GM06990 (cell line): Measurements from ENCODE around the gene NEK6.

ENCODE experiments used
- DNase-seq: peaks from one replicate; pipeline ENCODE4 v3.0.0-alpha.2; 2011; ENCODE audit not compliant: insufficient read length; ENCODE audit errors: extremely low read depth
- H3K27me3 ChIP-seq: replicated peaks from 2 replicates; pipeline ENCODE4 v1.6.0; 2011; ENCODE audit warnings: low read length; ENCODE audit not compliant: control insufficient read depth, insufficient read depth
- H3K36me3 ChIP-seq: 2 replicates; pipeline ENCODE4 v1.5.1; 2011; ENCODE audit warnings: low read length; ENCODE audit not compliant: control insufficient read depth, insufficient read depth
- H3K4me3 ChIP-seq: replicated peaks from 2 replicates; pipeline ENCODE4 v1.5.1; 2011; ENCODE audit warnings: low read depth, mild to moderate bottlenecking, control low read depth, low read length
- TF ChIP-seq, protein P1 (sequence below): IDR thresholded peaks from 2 replicates; pipeline ENCODE4 v1.5.1; 2011; ENCODE audit warnings: low read length, control low read depth, mild to moderate bottlenecking, inconsistent platforms; ENCODE audit not compliant: insufficient read depth, poor library complexity, severe bottlenecking

The NEK6 gene

DNA sequence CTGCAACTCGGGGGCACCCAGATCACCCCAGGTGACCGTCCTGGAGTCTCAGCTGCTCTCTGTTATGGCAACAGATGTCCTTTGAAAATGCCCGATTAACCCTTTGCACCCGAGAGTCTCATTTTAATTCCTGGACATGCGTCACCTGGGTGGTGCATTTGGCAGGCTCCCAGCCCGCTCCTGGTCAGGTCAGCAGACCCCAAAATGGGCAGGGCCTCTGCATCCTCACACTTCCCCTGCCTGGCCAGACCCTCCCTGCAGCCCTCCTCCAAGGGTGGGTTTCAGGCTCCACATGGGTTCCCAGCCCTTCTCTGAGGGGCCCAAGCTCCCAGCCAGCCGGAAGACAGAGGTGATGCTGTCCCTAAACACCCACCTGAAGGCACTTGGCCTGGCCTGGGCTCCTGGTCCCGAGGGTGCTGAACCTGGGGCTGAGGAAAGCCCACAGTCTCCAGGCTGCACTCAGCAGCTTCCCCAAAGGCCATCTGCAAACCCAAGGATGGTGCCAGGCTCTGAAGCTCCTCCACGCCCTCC is 88.1 kb downstream of the NEK6 start:
- Histone ChIP-seq H3K27me3 (no peaks in the 10 kb centered on the region), H3K4me3 (no peak overlapping the region), H3K36me3 (peaks cover 80% of the 10 kb centered on the region)
- TF ChIP-seq, protein P1, sequence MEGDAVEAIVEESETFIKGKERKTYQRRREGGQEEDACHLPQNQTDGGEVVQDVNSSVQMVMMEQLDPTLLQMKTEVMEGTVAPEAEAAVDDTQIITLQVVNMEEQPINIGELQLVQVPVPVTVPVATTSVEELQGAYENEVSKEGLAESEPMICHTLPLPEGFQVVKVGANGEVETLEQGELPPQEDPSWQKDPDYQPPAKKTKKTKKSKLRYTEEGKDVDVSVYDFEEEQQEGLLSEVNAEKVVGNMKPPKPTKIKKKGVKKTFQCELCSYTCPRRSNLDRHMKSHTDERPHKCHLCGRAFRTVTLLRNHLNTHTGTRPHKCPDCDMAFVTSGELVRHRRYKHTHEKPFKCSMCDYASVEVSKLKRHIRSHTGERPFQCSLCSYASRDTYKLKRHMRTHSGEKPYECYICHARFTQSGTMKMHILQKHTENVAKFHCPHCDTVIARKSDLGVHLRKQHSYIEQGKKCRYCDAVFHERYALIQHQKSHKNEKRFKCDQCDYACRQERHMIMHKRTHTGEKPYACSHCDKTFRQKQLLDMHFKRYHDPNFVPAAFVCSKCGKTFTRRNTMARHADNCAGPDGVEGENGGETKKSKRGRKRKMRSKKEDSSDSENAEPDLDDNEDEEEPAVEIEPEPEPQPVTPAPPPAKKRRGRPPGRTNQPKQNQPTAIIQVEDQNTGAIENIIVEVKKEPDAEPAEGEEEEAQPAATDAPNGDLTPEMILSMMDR, result no peak
- peak; percentile 18 for DNase-seq

DNA sequence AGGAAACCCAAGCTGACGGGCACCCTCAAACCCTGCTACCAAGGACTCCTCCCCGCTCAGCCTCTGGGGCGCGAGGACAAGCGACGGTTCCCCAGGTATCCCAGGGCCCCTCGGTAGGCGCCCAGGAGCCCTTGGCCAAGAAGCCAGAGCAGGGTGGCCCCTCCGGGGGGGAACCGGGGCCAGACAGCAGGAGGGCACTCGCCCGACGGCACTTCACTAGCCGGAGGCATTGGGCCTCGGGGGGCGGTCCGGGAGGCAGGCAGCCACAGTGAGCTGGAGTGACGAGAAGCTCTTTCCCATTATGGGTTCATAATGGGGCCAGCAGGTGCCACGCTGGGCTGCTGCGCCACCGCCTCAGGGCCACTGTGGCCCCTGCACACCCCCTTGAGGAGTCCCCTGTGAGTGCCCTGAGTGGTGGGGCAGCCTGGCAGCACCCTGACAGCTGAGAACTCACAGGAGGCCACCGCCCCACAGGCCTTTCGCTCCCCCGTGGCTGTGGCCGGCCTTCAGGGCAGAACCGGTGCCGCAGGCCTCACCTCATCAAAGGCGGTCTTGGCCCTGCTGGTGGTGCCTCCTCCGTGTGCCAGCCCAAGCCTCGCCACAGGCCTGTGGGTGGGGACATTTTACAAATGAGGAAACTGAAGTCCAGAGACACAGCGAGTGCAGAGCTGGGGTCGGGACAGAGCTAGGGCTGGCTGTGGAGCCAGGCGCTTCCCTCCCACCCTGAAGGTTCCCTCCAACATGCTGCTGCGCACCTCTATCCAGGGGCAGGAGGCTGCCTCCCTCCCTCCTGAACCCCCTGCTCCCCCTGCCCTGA is 88.8 kb downstream of the NEK6 start:
- H3K27me3 ChIP-seq, result no peaks in the 10 kb centered on the region
- H3K4me3 ChIP-seq, result no peak overlapping the region
- TF ChIP-seq, protein P1, result no peak
- peaks cover 81% of the 10 kb centered on the region for H3K36me3 ChIP-seq
- peak; percentile 25 for DNase-seq

DNA sequence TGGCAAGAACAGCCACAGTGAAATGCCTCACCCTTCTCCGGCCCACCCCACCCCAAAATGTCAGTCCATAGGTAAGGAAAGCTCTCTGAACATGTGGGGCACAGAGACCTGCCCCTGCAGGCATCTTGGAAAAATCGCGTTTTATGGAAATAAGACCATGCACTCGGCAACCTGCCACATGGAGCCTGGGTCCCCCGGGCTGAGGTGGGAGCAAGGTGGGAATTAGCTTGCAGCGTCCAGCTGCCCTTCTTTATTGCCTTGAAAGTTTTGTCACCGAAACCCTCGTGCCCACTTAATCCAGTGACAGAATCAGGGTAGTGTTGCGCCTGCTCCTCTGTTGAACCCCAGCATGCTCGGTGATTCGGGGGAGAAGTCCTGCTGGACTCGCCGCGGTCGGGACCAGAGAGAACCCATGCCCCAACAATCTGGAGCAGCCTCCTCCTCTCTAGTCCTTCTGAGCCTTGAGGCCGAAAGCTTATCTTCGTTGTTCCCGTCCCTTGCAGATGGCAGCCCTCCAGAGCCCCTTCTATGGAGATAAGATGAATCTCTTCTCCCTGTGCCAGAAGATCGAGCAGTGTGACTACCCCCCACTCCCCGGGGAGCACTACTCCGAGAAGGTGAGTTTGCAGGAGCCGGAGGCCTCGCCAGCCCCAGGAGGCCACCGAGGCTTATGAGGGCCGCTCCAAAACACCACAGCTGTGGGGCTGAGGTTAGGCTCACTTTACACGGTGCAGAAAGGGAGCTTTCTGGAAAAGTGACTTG is 89.6 kb downstream of the NEK6 start:
- DNase-seq, result no peak
- no peak overlapping the region for H3K4me3 ChIP-seq
- TF ChIP-seq, protein P1, result no peak
- H3K36me3 ChIP-seq, result peaks cover 75% of the 10 kb centered on the region
- no peaks in the 10 kb centered on the region for H3K27me3 ChIP-seq

DNA sequence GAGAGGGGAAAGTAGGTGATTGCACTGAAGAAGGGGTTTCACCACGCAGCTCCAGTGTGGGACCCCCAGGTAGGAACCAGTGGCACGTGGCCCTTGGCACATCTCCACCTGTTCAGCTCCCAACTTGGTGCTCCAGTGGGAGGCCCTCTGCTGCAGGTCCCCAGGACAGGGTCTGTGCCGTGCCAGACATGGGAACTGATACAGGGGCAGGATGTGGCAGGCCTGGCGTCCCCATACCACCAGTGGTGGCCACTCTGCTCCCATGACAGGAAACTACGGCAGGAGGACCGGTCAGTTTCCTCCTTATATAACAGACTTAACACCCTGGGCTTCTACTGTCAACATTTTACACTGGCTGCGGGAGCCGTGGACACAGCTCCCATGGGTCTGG is 90.2 kb downstream of the NEK6 start:
- no peaks in the 10 kb centered on the region for H3K27me3 ChIP-seq
- TF ChIP-seq, protein P1, result no peak
- H3K36me3 ChIP-seq, result peaks cover 73% of the 10 kb centered on the region
- H3K4me3 ChIP-seq, result no peak overlapping the region
- no peak for DNase-seq

DNA sequence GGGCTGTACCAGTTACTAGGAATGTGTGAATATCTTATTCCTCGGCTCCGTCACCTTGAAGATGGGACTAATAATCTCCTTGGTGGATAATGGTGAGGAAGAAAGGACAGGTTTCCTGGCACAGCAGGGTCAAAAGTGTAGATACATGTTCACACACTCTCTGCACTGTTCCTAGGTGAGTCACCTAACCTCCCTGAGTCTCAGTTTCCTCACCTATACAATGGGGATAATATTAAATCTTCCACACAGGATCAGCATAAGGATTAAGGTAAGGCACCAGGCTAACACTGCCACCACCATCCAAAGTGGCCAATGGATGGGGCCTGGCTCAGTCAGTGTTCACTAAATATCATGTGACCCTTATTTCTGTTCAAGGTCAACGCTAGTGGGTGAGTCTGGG is 90.6 kb downstream of the NEK6 start:
- H3K27me3 ChIP-seq, result no peaks in the 10 kb centered on the region
- TF ChIP-seq, protein P1, result no peak
- no peak overlapping the region for H3K4me3 ChIP-seq
- H3K36me3 ChIP-seq, result peaks cover 74% of the 10 kb centered on the region
- DNase-seq, result no peak
